Left lung (tissue), 10 donors: ENCODE results near the gene TMEM39A. TPM values are rescaled to one million over a fixed set of nuclear protein-coding genes. Genes with fewer than 3 reads are reported as not detected.

ENCODE experiments used
- ATAC-seq: fragments of 200-7000 bp; cut with Tn5 transposase; one replicate; pipeline ENCODE4 v1.9.1; 2020; ENCODE audit warnings: moderate library complexity
- DNase-seq, 4 donors: peaks; one replicate each; pipeline ENCODE4 v3.0.0-alpha.2; 2013 to 2020
- H3K27ac ChIP-seq, 2 donors: fragments of 200-600 bp; sonication (generic) in 1 of 2; one replicate each; pipeline versions ENCODE4 v1.5.0 to v1.8.0; 2020 to 2021
- H3K27me3 ChIP-seq, 2 donors: fragments of 200-600 bp; sonication (generic) in 1 of 2; one replicate each; pipeline versions ENCODE4 v1.5.0 to v1.8.0; 2020 to 2021
- H3K36me3 ChIP-seq, 2 donors: fragments of 200-600 bp; sonication (generic) in 1 of 2; one replicate each; pipeline versions ENCODE4 v1.5.0 to v1.8.0; 2020 to 2021
- H3K4me1 ChIP-seq, 2 donors: fragments of 200-600 bp; one replicate each; pipeline ENCODE4 v1.8.0; 2021
- H3K4me3 ChIP-seq, 2 donors: fragments of 200-600 bp; sonication (generic) in 1 of 2; one replicate each; pipeline versions ENCODE4 v1.5.0 to v1.8.0; 2020 to 2021; ENCODE audit warnings: mild to moderate bottlenecking in 1 of 2
- H3K9me3 ChIP-seq, 2 donors: fragments of 200-600 bp; sonication (generic) in 1 of 2; one replicate each; pipeline versions ENCODE4 v1.5.0 to v1.8.0; 2020 to 2021
- CTCF ChIP-seq, 2 donors: fragments of 200-600 bp; sonication (generic) in 1 of 2; IDR thresholded peaks; one replicate each; pipeline versions ENCODE4 v1.5.0 to v1.8.0; 2021; ENCODE audit warnings: antibody characterized with exemption in 2 of 2
- intact Hi-C, 2 donors: fragments of 100-400 bp; cut with DNase I; formaldehyde crosslinking; loops; one replicate each; pipeline versions ENCODE4 v1.11.2 to v1.14.2; 2022
- polyA plus RNA-seq, 6 donors: library from polyadenylated mRNA; unstranded; fragments of 120-200 nt; gene quantifications; one replicate each; pipeline ENCODE4 v1.2.1, GENCODE V29; 2013; ENCODE audit not compliant: insufficient read length in 6 of 6
- total RNA-seq, 2 donors: library from RNA; stranded (reverse); fragmentation: NEBNext Ultra II Directional; extraction: Animal tissue kit (Norgen Biotek cat#: 25700); gene quantifications; one replicate each; pipeline ENCODE4 v1.2.1, GENCODE V29; 2021
- donor health status: DM: no; HTN: yes; CAD: no.
- donor health status: DM: no; HTN: no; CAD: no.

The TMEM39A gene
- total and polyA plus RNA-seq, 8 donors: 56.6 to 78.5 (median 66.3) TPM

GRCh38 chr3:119416873-119417272, 46.5 kb downstream of the TMEM39A start:
- no peak for ATAC-seq
- Histone ChIP-seq H3K4me3 (no peak overlapping the region), H3K36me3 (peaks cover 0 to 70% of the 10 kb centered on the region in 2 donors), H3K9me3 (no peaks in the 10 kb centered on the region), H3K27ac (no peak overlapping the region), H3K27me3 (no peaks in the 10 kb centered on the region), H3K4me1 (no peaks in the 10 kb centered on the region)
- intact Hi-C loops: no loop called here
- no peak for TF ChIP-seq CTCF (IDR thresholded peaks at IDR 0.05)
- DNase-seq: no peak

GRCh38 chr3:119413603-119414280, 49.7 kb downstream of the TMEM39A start:
- intact Hi-C loops: no loop called here
- no peak for DNase-seq
- no peak for TF ChIP-seq CTCF (IDR thresholded peaks at IDR 0.05)
- Histone ChIP-seq H3K27ac (no peak overlapping the region), H3K4me1 (no peaks in the 10 kb centered on the region), H3K4me3 (no peak overlapping the region), H3K27me3 (no peaks in the 10 kb centered on the region), H3K36me3 (peaks cover 3 to 96% of the 10 kb centered on the region in 2 donors), H3K9me3 (no peaks in the 10 kb centered on the region)
- no peak for ATAC-seq

GRCh38 chr3:119409844-119410243, 53.6 kb downstream of the TMEM39A start:
- no peak overlapping the region for H3K4me3 ChIP-seq
- TF ChIP-seq CTCF (IDR thresholded peaks at IDR 0.05): no peak
- ATAC-seq (no peak), DNase-seq (no peak)
- intact Hi-C loops: no loop called here
- no peak overlapping the region for H3K27ac ChIP-seq
- no peaks in the 10 kb centered on the region for H3K4me1 ChIP-seq
- no peaks in the 10 kb centered on the region for H3K27me3 ChIP-seq
- H3K9me3 ChIP-seq: no peaks in the 10 kb centered on the region
- H3K36me3 ChIP-seq: peaks cover 3 to 88% of the 10 kb centered on the region in 2 donors

GRCh38 chr3:119408243-119408950, 55.0 kb downstream of the TMEM39A start:
- DNase-seq (no peak), ATAC-seq (no peak)
- no peaks in the 10 kb centered on the region for H3K4me1 ChIP-seq
- no peak for TF ChIP-seq CTCF (IDR thresholded peaks at IDR 0.05)
- peaks cover 3 to 87% of the 10 kb centered on the region in 2 donors for H3K36me3 ChIP-seq
- H3K27me3 ChIP-seq: no peaks in the 10 kb centered on the region
- no peak overlapping the region for H3K4me3 ChIP-seq
- intact Hi-C loops: no loop called here
- H3K9me3 ChIP-seq: no peaks in the 10 kb centered on the region
- no peak overlapping the region for H3K27ac ChIP-seq

- Histone ChIP-seq H3K27me3 (no peaks in the 10 kb centered on the region), H3K36me3 (peaks cover 3 to 90% of the 10 kb centered on the region in 2 donors), H3K4me1 (no peaks in the 10 kb centered on the region), H3K27ac (no peak overlapping the region), H3K4me3 (no peak overlapping the region), H3K9me3 (no peaks in the 10 kb centered on the region)
- no peak for TF ChIP-seq CTCF (IDR thresholded peaks at IDR 0.05)
- intact Hi-C loops: no loop called here
- DNase-seq (no peak), ATAC-seq (no peak)
Measured at GRCh38 chr3:119405315-119405714, 58.1 kb downstream of the TMEM39A start.
